Ramos (cell line): ENCODE data around the gene CGB5.
"Not testable (repeated sequence)": the region's sequence is repeated elsewhere in the genome, so short reads cannot be mapped to it uniquely, and the experiment has no call there.

Experiments used
- in situ Hi-C: fragments of 300-500 bp; cut with MboI; formaldehyde crosslinking; loops from one replicate; pipeline ENCODE4 v1.14.3; 2022; ENCODE audit warnings: low sequenced_read_pairs; ENCODE audit not compliant: unreplicated experiment

The CGB5 gene

DNA sequence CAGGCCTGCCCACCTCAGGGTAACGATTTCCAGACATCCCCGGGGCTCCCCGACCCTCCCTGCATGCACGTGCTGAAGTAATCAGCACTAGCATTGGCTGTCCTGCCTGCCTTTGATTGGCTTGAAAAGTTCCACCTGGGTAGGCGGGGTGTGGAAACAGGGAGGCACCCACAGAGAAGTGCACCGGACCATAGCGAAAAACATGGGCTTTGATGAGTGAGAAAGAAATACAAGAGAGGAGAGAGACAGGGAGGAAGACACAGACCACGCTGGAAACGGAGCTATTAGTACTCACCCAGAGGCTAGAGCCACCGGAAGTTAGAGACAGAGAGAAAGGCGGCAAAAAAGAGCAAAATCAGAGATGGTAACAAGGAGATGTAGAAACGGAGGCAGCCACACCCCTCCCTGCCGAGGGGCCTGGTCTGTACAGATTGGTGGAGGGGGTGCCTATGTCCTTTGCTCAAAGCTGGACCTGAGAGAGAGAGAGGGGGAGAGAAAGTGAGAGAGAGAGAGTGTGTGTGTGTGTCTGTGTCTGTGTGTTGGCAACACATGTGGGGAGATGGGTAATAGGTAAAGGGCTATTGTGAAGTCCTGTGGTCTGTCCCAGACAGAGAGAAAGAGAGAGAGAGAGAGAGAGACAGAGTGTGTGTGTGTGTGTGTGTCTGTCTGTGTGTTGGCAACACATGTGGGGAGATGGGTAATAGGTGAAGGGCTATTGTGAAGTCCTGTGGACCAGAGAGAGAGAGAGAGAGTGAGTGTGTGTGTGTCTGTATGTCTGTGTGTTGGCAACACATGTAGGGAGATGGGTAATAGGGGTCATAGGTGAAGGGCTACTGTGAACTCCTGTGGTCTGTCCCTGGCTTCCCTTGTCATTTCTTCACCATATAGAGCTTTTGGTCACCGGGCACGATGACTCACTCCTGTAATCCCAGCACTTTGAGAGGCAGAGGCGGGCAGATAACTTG is 22.4 kb upstream of the CGB5 start:
- in situ Hi-C loops, result no loop called here

DNA sequence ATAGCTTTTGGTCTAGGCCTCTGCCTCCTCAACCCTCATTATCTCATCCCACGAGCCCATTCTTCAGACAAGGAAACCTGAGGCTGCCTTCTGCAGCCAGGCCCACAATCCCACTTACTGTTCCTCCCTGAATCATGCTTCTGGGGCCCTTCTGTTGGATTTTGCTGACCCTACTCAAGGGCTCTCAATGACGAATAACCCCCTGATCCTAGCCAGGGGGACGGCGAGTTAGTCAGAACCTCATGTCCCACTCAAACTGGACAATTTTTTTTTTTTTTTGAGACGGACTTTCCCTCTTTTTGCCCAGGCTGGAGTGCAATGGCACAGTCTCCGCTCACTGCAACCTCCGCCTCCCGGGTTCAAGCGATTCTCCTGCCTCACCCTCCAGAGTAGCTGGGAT is 21.5 kb upstream of the CGB5 start:
- in situ Hi-C loops, result no loop called here

DNA sequence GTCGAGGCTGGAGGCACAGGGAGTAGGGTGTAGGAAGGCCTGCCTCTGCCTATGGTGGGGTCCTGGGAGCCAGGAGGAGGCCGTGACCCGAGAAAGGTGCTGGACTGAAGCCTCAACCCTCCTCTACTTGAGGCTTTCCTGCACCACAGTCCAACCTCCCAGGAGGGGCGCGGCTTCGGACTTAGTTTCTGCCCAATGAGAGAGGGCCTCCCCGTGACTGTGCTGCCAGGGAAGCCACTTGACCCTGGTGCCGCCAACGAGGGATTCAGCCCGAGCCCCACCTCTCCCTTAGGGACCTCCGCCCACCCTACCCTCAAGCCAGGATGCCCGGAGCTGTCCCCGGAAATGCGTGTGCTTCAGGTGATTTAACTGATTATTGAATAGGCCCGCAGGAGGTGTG is 19.4 kb upstream of the CGB5 start, which contains the start of gene CGB3:
TSS of gene CGB3 (minus strand) at position 101 of the 400 bp plus-strand sequence. CDS start 362 bp downstream, outside the sequence.
- in situ Hi-C loops, result not testable (repeated sequence)

GRCh38 chr19:49025088-49025487 is 18.6 kb upstream of the CGB5 start:
- in situ Hi-C loops, result not testable (repeated sequence)

GRCh38 chr19:49025599-49025998 is 18.0 kb upstream of the CGB5 start:
- in situ Hi-C loops, result not testable (repeated sequence)

GRCh38 chr19:49028686-49029085 is 15.0 kb upstream of the CGB5 start:
- in situ Hi-C loops, result not testable (repeated sequence)

- in situ Hi-C loops, result not testable (repeated sequence)
Measured at GRCh38 chr19:49029749-49030148, 13.9 kb upstream of the CGB5 start.

DNA sequence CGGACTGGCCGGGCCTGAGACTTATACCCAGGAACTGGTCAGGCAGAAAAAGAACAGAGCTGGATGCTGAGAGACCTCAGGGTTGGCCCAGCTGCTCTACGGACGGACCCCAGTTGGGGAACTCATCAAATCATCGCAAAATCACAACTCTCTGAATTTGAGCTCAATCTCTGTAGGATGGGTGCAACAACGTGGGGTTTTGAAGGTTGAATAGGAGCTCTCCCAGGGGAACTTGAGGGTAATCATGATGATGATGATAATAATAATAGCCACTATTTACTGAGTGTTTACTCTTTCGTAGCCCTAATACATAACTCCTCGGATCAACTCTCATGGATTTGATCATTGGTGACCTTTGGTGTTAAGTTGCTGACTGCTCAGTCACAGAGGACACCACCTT is 13.3 kb upstream of the CGB5 start:
- in situ Hi-C loops, result not testable (repeated sequence)

GRCh38 chr19:49031642-49032301 is 11.9 kb upstream of the CGB5 start, which contains the start of gene CGB2:
Gene CGB2, plus strand, starts transcription at chr19:49031890. Its CDS starts 206 bp downstream, at chr19:49032096.
- in situ Hi-C loops, result not testable (repeated sequence)

- in situ Hi-C loops, result not testable (repeated sequence)
Measured at GRCh38 chr19:49036815-49037214, 6.8 kb upstream of the CGB5 start, which contains the start of gene CGB1. Gene CGB1, minus strand, starts transcription at chr19:49036895. Its CDS starts 184 bp downstream, at chr19:49036711.

DNA sequence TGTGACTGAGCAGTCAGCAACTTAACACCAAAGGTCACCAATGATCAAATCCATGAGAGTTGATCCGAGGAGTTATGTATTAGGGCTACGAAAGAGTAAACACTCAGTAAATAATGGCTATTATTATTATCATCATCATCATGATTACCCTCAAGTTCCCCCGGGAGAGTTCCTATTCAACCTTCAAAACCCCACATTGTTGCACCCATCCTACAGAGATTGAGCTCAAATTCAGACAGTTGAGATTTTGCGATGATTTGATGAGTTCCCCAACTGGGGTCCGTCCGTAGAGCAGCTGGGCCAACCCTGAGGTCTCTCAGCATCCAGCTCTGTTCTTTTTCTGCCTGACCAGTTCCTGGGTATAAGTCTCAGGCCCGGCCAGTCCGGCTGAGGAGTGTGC is 5.5 kb upstream of the CGB5 start:
- in situ Hi-C loops, result not testable (repeated sequence)

GRCh38 chr19:49038557-49039276 is 4.9 kb upstream of the CGB5 start:
- in situ Hi-C loops, result not testable (repeated sequence)

- in situ Hi-C loops, result not testable (repeated sequence)
Measured at GRCh38 chr19:49039736-49040135, 3.9 kb upstream of the CGB5 start.

DNA sequence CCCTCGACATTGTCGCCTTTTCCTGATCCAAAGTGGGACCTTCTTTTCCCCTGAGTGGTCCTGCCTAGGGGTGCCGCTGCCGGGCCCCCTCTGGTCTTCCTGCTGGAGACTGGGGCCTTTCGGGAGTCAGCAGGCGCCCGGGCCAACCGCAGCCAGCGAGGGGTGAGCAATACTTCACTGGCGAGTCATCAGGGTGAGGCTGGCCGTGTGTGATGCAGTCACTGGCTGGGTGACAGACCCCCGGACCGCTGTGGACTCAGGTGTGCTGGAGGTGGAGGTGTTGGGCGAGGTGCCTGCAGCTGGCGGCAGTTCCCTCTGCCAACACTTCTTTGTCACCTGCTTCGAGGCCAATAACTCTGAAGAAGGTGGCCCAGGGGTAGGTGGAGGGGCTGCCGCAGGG is 1.5 kb upstream of the CGB5 start:
- in situ Hi-C loops, result no loop called here

DNA sequence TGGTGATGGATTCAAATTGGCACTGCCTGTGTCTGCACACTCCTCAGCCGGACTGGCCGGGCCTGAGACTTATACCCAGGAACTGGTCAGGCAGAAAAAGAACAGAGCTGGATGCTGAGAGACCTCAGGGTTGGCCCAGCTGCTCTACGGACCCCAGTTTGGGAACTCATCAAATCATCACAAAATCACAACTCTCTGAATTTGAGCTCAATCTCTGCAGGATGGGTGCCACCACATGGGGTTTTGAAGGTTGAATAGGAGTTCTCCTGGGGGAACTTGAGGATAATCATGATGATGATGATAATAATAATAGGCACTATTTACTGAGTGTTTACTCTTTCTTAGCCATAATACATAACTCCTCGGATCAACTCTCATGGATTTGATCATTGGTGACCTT is 982 bp upstream of the CGB5 start:
- in situ Hi-C loops, result not testable (repeated sequence)

DNA sequence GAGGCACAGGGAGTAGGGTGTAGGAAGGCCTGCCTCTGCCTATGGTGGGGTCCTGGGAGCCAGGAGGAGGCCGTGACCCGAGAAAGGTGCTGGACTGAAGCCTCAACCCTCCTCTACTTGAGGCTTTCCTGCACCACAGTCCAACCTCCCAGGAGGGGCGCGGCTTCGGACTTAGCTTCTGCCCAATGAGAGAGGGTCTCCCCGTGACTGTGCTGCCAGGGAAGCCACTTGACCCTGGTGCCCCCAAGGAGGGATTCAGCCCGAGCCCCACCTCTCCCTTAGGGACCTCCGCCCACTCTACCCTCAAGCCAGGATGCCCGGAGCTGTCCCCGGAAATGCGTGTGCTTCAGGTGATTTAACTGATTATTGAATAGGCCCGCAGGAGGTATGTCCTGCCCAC is 5.4 kb downstream of the CGB5 start, which contains the start of gene CGB8:
TSS of gene CGB8 (minus strand) at position 101 of the 400 bp plus-strand sequence. CDS start 372 bp downstream, outside the sequence.
- in situ Hi-C loops, result not testable (repeated sequence)

GRCh38 chr19:49049834-49050233 is 6.2 kb downstream of the CGB5 start:
- in situ Hi-C loops, result not testable (repeated sequence)

DNA sequence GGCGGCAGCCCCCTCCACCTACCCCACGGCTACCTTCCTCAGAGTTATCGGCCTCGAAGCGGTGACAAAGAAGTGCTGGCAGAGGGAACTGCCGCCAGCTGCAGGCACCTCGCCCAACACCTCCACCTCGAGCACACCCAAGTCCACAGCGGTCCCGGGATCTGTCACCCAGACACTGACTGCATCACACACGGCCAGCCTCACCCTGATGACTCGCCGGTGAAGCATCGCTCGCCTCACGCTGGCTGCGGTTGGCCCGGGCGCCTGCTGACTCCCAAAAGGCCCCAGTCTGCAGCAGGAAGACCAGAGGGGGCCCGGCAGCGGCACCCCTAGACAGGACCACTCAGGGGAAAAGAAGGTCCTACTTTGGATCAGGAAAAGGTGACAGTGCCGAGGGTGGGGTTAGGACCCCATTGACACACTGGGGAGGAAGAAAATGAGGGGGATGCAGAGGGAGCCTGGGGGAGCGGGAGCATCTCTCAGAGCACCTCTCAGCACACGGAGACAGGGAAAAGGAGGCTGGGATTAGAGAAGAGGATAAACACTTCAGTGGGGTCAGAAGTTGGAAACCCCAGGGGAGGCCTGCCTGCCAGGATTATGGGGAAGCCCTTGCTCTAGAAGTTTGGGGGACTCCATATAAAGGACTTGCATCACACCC is 6.9 kb downstream of the CGB5 start:
- in situ Hi-C loops, result not testable (repeated sequence)

DNA sequence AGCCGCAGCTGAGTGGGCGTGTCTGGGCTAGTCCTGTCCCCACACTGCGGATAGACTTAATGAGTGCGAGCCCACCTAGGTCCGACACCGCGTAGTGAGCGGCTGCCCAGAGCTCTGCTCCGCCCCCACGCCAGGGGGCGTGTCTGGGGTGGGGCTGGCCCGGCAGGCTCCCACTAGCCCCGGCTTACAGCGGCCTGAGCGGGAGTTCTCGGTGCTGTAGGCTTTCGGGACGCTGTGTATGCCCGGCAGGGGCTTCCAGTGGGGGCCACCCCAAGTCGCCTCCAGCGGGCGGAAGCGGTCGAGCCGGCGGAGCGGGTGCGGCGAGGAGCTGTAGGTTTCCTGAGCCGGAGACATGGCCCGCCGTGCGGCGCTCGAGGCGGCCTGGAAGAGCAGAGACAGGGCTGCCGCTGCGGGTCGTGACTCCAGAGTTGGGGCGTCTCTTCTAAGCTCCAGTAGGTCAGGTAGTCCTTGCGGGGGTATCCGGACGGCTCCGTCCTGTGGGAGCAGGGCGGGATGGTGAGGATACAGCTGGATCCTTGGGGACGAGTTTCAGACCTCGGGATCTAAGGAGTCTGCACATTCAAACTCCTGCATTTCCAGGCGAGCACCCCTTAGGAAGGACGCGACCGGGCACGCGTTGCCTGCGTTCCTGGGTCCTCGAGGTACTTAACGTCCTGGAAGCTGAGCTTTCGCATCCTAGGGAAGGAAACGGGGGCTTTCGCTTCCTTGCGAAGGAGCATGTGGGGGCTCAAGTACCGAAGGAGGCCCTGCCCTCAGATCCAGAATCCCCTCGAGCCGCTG is 12.7 kb downstream of the CGB5 start:
- in situ Hi-C loops, result no loop called here
